Activated CD4-positive, alpha-beta T cell treated with anti-CD3 and anti-CD28 coated beads, Interleukin-2, Interleukin-6, amounts not matched to agents 100 ng/mL and 50 ng/mL, durations not matched to agents 16 hours and 8 hours (primary cell): Measurements from ENCODE around the gene CDKL4.
A peak's percentile ranks its signal among the peaks of the same experiment; 100 is the strongest.
"Not testable (repeated sequence)": the region's sequence is repeated elsewhere in the genome, so short reads cannot be mapped to it uniquely, and the experiment has no call there.

Experiments
- DNase-seq: peaks from one replicate; pipeline ENCODE4 v3.0.0-alpha.2; 2020

The CDKL4 gene

GRCh38 chr2:39228413-39229209 lies 15.2 kb downstream of the CDKL4 start:
- peak; percentile 44 for DNase-seq

DNA sequence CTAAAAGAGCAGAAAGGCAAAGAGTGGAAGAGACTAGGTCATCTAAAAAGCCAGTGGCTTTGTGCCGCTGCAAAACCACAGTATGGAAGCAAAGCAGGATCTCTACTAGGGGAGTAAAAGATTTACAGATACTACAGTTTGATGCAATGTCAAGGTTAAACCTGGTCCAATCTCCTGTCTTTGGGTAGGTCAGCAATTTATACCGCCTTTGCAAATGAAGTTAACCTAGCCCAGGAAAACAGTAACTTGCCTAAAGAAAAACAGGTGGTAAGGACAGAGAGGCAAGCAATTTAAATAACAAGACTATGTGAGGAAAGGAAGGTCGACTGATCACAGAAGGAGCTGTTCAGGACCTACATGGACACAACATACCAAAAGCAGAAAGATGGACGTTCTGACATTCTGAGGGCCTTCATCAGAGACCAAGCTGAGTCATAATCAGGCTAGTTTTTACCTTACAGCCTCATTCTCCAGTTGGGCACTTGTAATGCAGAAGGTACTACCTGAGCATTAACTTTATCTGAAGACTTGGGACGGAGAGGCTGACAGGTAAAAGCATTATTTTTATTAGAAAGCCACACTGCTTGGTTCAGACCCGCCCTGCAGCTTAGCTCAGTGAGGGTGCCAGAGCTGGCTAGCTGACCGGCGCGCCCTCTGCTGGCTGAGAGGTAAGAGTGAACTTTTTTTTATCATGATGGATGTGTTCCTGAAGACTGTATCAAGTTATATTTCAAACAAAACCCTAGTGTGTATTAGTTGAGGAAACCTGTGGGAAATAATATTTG lies 15.9 kb downstream of the CDKL4 start:
- peak; percentile 88 for DNase-seq

DNA sequence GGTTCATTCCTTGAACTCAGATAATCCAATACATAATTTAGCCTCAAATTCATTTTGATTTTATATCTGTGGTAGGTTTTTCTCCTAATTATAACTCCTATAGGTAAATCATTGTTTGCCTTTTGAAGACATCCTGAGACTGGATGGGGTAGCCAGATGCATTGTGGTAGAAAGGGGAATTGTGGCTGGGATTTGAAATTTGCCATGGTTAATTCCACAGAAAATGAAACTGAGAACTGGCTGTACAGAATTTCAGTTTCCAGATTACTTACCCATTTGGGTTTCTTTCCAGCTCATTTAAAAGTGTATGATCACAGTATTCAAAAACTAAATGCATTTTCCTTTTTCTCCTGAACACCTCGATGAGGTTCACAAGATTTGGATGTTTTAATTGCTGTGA lies 18.2 kb downstream of the CDKL4 start:
- DNase-seq: peak; percentile 59

DNA sequence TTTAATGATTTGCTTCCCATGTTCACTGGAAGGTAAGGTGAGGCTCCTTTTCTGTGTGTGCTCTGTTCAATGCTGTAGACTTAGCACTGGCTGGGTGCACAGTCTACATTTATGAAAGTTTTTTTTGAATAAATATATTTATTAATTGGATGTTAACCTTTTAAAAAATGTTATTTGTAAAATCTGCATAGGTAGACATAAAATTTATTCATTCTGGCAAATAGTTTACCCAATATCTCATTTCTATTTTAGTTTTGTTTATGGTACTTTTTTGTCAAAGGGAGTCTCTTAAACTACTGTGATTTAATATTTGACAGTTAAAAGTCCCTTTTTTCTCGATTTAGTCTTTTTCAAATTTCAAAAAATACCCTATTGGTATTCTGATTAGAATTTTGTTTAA lies 19.9 kb downstream of the CDKL4 start:
- no peak for DNase-seq

GRCh38 chr2:39221459-39221858 lies 22.3 kb downstream of the CDKL4 start:
- DNase-seq: no peak

GRCh38 chr2:39220136-39220535 lies 23.6 kb downstream of the CDKL4 start:
- DNase-seq: no peak

- DNase-seq: peak; percentile 60
These were observed 25.4 kb downstream of the CDKL4 start for GRCh38 chr2:39218391-39218790.

DNA sequence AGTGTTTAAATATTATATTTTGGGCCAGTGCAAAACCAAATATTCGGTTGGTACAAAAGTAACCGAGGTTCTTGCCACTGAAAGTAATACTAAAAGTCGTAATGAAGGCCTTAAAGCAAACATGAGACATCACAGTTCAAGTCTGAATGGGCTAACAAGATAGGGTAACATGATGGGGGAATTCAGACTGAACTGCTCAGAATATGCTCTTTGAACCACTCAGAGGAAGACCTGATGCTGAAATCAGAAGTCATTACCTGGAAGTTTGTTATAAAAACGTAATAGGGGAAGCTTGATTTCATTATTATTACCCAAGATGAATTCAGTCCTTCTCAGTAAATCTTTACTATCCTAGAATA lies 26.6 kb downstream of the CDKL4 start:
- DNase-seq: peak; percentile 83

DNA sequence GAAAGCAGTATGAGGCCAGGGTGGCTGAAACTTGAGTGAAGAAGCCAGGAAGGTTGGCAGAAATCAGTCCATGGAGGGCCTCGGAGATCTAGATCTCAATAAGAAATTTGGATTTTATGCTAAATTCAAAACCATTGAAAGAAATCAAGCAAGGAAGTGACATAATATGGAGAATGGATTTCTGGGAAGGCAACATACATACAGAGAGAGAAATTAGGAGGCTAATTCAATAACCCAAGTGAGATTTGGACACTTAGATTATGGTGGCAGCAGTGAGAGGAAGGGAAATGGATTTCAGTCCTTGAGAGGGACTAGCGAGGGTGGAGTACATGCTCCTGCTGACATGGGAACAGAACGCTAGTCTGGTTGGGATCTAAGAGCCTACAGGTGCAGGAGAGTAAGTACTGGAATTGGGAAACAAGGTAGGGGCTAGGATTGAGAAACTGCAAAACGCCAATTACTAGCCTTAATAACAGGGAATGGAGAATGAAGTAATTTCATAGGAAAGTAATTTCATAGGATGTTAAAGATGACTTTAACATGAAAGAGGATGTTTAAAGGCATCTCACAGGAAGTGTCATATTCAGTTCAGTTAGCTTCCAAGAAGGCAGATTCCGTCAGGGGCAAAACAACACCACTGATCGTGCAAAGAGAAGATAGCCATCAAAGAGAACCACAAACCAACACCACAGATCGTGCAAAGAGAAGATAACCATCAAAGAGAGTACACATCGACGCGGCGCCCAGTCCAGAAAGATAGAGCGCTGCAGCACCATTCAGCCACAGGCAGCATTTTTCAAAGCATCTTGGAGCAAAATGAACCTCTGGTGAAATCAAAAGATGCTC lies 27.2 kb downstream of the CDKL4 start:
- DNase-seq: peak; percentile 94

DNA sequence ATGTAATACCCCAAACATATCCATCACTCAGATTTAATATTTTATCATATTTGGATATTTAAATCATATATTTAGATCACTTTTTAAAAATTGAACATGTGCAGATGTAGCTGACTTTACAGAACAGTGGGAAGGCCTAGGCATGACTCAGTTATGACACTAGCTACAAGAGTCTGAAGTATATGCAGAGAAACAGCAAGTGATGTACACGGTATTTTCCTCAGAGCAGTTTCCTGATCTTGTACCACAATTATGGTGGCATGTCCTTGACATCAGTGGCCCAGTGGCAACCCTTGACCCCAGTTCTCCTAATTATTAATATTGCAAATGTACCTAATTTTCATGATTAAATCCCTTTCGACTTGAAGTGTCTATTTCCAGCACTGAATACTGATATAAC lies 28.2 kb downstream of the CDKL4 start:
- DNase-seq: peak; percentile 59

GRCh38 chr2:39213015-39213414 lies 30.8 kb downstream of the CDKL4 start:
- no peak for DNase-seq

DNA sequence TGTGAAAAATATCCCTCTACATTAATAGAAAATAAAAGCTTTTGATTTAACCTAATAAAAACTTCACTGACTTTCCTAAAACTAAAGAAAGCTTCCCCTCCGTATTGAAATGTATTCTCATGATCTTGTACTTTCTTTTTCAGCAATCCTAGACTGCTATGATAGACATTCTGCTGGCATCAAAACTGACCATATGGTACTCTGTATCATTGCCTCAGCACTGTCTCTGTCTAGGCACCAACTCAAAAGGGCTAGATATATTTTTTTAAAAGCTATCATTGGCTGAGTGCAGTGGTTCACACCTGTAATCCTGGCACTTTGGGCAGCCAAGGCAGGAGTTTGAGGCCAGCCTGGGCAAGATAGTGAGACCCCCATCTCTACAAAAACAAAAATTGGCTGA lies 32.9 kb downstream of the CDKL4 start:
- no peak for DNase-seq

DNA sequence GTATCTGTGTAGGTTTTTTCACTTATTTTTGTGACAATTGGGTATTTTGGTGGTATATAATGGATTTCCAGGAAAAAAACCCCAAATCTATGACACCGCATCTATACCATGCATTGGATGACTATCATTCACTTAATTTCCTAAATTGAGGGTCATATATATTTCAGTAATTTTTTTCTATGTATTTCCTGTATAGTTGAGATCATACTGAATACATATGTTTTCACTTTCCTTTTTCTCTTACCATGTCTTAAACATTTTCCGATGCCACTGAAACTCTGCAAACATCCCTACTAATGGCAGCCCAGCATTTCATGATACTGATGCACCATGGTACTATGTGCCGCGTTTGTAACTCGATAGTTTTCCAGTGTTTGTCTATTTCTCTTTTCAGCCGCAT lies 40.4 kb downstream of the CDKL4 start:
- no peak for DNase-seq

DNA sequence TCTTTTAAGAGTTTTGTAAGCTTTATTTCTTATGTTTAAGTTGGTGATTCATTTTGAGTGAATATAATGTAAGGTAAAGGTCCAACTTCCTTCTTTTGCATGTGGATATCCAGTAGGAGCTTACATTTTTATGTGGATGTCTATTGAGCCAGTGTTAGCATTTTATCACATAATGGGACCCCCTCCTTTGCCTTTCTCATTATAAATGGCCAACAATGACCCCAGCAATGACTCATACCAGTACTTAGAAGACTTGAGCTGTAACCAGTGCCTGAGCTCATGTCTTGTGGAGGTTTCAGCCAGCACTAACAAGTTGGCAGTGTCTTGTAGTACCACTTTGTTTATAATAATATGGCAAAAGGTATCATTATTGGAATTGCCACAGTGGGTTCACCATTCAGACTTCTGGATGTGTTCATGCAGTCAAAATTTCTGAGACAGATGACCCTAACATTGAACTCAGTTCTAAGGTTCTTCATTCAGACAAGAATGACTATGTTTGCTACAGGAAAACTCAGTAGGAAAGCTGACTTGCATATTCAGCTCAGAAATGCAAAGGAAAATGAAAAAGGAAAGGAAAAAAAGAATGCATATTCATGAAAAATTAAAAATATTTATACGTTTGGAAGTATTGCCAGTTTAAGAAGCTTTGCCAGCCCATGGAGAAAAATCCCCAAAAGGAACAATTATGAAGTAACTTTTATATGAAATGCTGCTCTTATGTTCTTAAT lies 41.0 kb downstream of the CDKL4 start:
- DNase-seq: peak; percentile 54

DNA sequence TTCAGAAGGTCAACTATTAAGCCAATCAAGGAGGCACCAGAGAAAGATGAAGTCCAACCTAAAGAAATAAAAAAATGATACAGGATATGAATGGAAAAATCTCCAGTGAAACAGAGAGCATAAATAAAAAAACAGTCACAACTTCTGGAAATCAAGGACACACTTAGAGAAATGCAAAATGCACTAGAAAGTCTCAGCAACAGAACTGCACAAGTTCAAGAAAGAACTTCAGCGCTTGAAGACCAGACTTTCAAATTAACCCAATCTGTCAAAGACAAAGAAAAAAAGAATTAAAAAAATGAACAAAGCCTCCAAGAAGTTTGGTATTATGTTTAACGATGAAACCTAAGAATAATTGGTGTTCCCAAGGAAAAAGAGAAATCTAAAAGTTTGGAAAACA lies 46.8 kb downstream of the CDKL4 start:
- DNase-seq: not testable (repeated sequence)

- no peak for DNase-seq
These were observed 49.1 kb downstream of the CDKL4 start for GRCh38 chr2:39194686-39195085.

DNA sequence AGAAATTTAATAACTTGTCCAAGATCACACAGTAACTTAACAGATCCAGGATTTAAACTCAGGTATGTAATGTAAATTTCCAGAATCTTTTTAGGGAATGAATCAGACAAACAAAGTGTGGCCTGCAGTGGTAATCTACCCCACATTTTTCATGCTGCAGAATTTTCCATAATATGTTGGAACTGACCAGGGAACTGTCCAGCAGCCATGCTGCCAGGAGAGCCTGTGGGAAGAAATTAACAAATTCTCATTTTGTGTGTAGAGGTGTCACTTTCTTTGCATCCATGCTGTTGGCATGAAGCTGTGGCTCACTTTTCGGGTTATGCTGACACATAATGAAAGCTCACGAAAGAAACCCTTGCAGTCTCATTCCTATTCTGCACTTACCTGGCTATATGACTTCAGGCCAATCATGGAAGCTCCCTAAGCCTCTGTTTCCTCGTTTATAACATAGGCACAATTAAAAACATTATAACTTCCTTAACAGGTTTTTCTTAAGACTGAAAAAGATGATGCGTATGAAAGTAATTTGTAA lies 54.7 kb downstream of the CDKL4 start:
- DNase-seq: peak; percentile 74

DNA sequence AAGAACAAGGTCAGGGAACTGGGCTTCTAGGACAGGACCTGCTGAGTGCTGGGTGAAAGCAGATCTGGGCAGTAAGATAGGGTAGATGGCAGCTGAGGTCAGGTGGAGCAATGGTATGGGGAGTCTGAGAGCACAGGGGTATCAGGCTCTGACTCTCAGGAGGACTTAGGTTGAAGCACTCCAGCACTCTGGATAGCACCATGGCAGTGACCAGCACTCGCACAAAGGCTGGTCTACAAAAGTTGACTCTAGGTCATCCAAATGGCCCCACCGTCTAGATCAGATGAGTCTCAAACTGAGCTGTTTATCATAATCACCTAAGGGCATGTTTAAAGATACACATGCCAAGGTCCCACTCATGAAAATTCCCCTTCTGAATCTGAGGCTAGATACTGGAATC lies 60.1 kb downstream of the CDKL4 start:
- DNase-seq: no peak

GRCh38 chr2:39181297-39181696 lies 62.5 kb downstream of the CDKL4 start:
- DNase-seq: no peak

- DNase-seq: no peak
These were observed 63.5 kb downstream of the CDKL4 start for GRCh38 chr2:39179974-39180960.

DNA sequence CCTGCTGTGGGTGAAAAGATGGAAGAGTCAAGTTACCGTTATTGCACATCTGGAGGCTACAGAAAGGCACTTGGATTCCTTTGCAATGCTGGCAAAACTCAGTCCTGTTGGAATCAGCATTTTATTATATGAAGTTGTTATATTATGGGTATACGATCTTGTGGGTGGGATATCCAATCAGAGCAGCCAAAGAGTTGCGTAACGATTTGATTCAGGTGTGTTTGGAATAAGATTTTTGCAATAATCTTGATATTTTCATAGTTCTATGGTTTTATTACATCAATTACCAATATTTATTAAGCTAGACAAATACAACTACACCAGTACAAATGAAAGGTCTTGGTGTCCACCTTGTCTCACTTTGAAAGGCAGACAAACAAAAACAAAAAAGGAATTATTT lies 65.0 kb downstream of the CDKL4 start:
- DNase-seq: no peak
